ENCODE measurements around the gene ZNF827. TPM values are rescaled to one million over a fixed set of nuclear protein-coding genes. Genes with fewer than 3 reads are reported as not detected.

Gene ZNF827
- total RNA-seq, 4 donors from 2014 or later = 7.2 to 16.1 (median 10.9) TPM

DNA sequence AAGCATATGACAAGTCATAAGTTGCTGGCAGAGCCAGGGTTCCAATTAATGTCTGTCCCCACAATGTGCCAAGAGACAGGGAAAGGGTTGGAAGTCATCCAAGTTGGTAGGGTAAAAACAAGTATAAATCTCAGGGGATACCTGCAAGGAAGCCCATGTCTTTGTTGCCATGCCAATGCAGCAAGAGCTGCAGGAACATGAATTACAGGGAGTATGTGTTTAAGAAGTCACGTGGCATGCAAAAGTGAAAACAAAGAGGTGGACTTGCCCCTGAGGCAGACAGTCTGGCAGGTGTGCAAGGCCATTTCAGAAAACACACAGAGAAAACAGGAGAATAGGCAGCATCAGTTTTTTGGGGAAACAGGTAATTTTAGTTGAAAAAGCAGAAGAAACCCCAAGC lies 229.3 kb downstream of the ZNF827 start:
- intact Hi-C loops (cut with DNase I; ENCODE audit: low total_unique reads) (no loop called here), in situ Hi-C loops (cut with MboI; ENCODE audit: low sequenced_read_pairs in 4 of 4) (no loop called here)
- no peaks in the 10 kb centered on the region for H3K9me3 ChIP-seq
- peaks cover 6 to 10% of the 10 kb centered on the region in 2 donors for H3K4me1 ChIP-seq
- H3K27me3 ChIP-seq = no peaks in the 10 kb centered on the region
- DNase-seq (no peak), ATAC-seq (no peak)
- H3K4me3 ChIP-seq = no peak overlapping the region
- peak overlapping the region in 1 of 4 donors; percentile 57 for H3K27ac ChIP-seq
- no peak for TF ChIP-seq POLR2A (IDR thresholded peaks at IDR 0.05)
- no peaks in the 10 kb centered on the region for H3K36me3 ChIP-seq

Other genes with a start within 250 kb of the ZNF827 start
- 10 to 100 TPM; 12.7 to 31.0 (median 15.5) TPM for gene LSM6, start 236.9 kb upstream of the ZNF827 start, total RNA-seq

All from gastrocnemius medialis (tissue), 4 donors.